GM19328 (cell line): Measurements from ENCODE around the gene SRSF3.
"Not testable (repeated sequence)": the region's sequence is repeated elsewhere in the genome, so short reads cannot be mapped to it uniquely, and the experiment has no call there.

ENCODE experiments used
- ATAC-seq: cut with Tn5 transposase; IDR thresholded peaks from one replicate; pipeline ENCODE4 v1.9.1; 2021; ENCODE audit warnings: mild to moderate bottlenecking, moderate library complexity; ENCODE audit not compliant: unreplicated experiment

SRSF3 gene

GRCh38 chr6:36642913-36643817, 49.0 kb downstream of the SRSF3 start:
- no peak for ATAC-seq

- no peak for ATAC-seq
Measured at GRCh38 chr6:36643977-36644376, 49.8 kb downstream of the SRSF3 start.

- no peak for ATAC-seq
Measured at GRCh38 chr6:36649086-36649485, 54.9 kb downstream of the SRSF3 start.

- no peak for ATAC-seq
Measured at GRCh38 chr6:36649701-36650484, 55.7 kb downstream of the SRSF3 start.

- ATAC-seq = no peak
Measured at GRCh38 chr6:36650848-36651478, 56.8 kb downstream of the SRSF3 start.

- ATAC-seq = no peak
Measured at GRCh38 chr6:36651659-36652379, 57.7 kb downstream of the SRSF3 start.

DNA sequence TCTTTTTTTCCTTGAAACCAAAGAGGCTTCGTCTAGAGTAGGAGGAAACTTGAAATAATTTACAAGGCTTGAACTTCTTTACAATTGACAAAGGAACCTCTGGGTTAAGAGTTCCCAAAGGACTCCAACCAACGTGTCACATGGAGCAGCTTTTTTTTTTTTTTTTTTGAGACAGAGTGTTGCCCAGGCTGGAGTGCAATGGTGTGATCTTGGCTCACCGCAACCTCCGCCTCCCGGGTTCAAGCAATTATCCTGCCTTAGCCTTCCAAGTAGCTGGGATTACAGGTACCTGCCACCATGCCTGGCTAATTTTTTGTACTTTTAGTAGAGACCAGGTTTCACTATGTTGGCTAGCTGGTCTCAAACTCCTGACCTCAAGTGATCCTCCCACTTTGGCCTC, 60.3 kb downstream of the SRSF3 start:
- ATAC-seq = not testable (repeated sequence)
